Measurements from ENCODE around the gene PPP1R9B.

Gene PPP1R9B

DNA sequence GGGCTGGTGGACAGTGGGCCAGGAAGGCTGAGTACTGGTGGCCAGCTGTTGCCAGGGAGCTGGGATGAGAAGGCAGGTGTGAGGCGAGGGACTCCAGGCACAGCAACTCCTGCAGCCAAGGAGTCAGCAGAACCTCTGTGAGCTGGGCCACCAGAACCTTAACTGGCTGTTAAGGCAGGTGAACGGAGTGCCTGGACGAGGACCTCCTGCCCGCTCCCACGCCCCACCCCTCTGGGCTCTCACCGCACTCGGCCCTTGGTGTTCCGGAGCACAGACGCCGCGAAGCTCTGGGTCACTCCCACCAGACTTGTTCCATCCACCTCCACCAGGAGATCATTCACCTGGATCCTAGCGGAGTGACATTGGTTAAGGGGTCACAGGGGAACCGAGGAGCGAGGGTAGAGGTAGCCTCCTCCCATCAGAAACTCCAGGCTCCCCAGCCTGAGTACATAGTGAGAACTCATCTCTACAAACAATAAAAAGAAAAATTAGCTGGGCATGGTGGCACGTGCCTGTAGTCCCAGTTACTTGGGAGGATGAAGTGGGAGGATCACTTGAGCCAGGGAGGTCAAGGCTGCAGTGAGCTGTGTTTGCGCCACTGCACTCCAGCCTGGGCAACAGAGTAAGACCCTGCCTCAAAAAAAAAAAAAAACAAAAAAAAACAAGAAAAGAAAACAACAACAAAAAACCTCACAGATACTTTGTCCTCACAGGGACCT lies 9.3 kb downstream of the PPP1R9B start:
- DNase-seq, result no peak

- peak; percentile 82 for DNase-seq
Measured at GRCh38 chr17:50139950-50140885, 10.3 kb downstream of the PPP1R9B start.

DNA sequence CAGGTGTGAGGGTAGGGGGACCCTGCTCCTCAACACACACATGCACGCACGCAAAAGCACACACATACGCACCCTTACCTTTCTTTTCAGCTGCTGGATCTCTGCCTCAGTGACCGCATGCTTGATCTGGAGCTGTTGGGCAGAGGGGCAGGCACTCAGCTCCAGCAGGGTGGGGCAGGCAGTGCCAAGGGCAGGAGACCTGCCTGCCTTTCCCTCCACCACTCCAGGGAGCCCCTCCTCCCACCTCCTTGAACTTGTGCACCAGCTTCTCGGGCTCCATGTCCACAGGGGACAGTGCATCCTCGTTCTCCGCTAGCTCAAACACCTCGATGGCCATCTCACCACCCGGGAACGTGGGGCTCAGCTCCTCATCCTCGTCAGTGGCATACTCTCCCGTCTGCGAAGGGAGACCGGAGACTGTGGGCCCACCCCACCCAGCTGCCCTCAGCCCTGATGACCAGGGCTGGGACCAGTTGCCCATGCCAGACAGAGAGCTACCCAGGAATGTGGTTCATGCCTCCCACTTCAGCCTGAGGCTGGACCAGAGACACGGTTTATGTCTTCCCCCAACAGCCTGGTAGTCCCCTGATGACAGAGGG lies 11.2 kb downstream of the PPP1R9B start:
- no peak for DNase-seq

GRCh38 chr17:50137042-50137441 lies 13.4 kb downstream of the PPP1R9B start:
- DNase-seq, result no peak

DNA sequence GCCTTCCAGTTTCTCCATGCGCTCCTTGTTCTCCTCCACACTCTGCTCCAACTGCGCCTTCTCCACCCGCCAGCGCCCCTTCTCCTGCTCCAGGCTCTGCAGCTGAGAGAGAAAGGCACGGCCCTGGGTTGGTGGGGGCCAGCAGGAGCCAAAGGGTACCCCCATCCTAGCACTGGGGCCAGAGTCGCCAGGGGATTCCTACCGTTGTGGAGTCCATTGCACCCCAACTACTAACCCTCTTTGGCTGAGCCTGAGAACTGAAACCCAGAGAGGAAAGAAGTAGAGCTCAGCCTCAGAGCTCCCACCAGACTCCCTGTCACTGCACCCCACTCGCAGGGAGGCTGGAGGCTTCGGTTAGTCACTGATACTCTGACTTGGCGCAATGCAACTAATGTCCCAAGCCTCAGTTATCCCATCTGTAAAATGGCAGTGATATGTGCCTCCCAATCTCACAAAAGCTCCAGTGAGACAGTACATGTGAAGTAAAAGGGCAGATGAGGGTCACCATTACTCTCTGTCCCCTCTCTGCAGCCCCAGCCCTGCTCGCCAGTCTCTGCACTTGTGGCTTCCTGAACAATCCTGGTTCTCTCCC lies 14.3 kb downstream of the PPP1R9B start:
- no peak for DNase-seq

DNA sequence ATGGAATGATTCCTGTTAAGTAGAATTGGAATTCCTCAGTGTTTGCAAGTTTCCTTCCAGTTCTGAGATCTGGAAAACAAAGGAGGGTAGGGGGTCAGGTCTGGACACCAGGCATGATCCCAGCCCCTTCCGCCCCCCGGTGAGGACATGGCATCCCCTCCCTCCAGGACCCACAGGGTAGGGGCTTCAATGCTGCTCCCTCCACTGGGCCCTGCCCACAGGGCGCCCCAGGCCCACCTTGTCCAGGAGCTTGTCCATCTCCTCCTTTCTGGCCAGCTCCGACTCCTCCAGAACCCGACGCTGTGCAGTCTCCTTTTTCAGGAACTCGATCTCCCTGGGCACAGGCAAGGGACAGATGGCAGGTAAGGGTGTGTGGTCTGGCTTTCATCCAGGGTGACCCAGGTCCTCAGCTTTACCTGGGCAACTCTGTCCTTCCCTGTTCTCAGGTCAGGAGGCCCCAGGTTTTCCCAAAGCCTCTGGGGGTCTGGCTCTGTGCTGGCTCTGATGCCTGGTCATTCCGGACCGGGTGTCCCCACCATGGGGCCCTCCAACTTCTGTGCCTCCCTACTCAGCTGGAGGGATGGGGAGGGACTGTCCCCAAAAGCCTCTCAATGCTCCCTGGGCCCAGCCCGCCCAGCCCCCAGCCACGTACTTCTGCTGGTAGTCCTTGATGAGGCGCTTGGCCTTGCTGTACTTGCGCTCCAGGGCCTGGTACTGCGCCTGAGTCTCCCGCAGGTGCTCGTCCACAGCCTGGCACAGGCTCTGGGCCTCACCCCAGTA lies 15.0 kb downstream of the PPP1R9B start:
- no peak for DNase-seq

- no peak for DNase-seq
Measured at GRCh38 chr17:50134206-50135110, 16.0 kb downstream of the PPP1R9B start.

GRCh38 chr17:50133769-50134099 lies 16.7 kb downstream of the PPP1R9B start:
- no peak for DNase-seq

GRCh38 chr17:50133028-50133768 lies 17.3 kb downstream of the PPP1R9B start:
- no peak for DNase-seq

- DNase-seq, result no peak
Measured at GRCh38 chr17:50132104-50132794, 18.2 kb downstream of the PPP1R9B start.

DNA sequence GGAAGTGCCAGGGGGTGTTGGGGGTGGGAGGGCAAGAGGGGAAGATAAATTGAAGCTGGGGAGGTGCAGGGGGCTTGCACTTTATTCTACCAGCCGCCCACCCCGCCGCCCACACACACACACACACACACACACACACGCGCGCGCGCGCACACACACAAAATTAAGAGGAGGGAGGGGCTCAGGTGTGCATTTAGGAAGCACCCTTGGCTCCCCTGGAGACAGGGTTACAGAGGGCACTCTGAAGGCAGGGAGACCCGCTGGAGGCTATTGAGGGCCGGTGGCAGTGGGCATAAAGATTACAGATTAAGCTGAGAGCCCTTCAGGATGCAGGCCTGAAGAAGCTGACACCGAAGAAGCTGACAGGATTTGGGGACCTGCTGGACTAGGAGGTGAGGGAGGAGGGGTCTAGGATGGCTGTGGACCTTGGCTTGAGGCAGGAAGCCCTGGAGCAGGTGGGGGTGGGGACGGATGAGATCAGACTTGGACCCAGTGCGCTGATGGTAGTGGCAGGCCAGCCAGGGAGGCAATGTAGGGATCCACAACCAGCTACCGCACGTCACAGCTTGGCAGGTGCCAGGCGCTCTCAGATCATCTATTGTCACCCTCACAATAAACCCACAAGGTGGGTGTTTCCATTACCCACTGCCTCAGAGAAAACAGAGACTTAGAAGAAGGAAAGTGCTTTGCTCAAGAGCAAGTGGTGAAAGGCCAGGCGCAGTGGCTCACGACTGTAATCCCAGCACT lies 19.7 kb downstream of the PPP1R9B start:
- DNase-seq, result no peak

GRCh38 chr17:50129728-50130558 lies 20.5 kb downstream of the PPP1R9B start, which contains the start of gene SAMD14:
TSS of gene SAMD14 (minus strand) at chr17:50130160. CDS start at chr17:50124959, 5,201 bp downstream.
- peak; percentile 73 for DNase-seq

GRCh38 chr17:50129353-50129727 lies 21.1 kb downstream of the PPP1R9B start:
- DNase-seq, result no peak

DNA sequence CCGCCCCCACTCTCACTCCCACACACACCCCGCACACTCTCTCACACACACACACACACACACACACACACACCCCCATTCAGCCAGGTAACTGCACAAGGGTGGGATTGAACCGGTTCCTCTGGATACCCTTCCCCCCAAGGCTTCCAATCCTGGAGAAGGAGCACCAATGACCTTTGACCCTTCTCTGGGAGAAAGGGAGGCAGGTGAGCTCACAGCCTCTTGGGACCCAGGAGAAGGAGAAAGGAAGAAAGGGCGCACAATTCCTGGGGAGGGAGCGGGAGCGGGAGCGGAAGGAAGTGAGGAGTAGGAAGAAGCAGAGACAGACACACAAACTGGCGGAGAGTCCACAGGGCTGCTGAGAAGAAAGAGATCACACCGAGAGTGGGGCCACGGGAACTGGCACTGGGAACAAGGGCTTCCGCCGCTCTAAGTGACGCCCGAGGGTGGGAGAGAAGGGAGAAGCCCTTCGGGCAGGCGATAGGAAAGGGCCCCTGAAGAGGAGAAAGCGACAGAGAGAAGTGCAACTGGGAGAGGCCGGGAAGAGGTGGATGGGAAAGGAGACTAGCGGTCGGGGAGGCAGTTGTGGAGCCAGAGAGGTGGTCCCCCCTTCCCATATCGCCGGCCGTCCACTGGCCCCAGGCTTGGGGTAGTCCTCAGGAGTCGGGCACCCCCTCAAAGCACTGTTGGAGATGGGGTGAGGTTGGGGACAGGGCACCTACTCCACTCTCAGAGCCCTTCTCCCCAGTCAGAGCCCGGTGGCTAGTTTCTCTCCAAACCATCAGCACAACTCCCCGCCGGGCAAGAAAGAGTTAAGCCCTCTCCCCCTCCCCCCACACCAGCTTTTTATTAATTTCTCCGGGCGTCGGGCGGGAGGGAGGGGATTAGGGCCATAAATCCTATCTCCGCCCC lies 21.8 kb downstream of the PPP1R9B start:
- no peak for DNase-seq

DNA sequence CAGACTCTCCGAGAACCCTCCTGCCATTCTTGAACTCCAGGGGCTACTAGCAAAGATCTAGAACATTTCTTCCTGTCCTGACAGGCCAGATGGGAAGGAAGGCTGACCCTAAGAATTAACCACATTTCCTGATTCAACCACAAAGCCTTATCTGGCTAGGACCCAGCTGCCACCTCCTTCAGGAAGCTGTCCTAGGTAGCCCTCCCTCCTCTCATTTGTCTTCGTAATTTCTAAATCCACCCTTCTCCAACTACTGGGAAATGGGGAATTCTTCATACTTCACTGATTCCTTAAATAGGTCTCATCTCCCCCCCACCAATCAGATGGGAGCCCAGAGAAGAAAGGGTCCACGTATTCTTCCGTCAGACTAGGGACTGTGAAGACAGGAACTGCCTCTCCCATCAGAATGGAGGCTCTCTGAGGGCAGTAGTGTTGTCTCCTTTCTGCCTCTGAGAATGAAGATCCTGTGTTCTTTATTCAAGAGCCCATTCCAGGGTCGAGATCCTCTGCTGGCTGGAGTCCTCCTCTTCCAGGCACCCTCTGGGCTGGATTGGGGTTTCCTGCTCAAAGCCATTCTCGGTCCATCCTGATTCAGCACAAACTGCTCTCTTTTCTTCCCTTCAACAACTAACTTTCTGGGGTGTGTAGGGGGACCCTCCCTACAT lies 22.6 kb downstream of the PPP1R9B start:
- no peak for DNase-seq

DNA sequence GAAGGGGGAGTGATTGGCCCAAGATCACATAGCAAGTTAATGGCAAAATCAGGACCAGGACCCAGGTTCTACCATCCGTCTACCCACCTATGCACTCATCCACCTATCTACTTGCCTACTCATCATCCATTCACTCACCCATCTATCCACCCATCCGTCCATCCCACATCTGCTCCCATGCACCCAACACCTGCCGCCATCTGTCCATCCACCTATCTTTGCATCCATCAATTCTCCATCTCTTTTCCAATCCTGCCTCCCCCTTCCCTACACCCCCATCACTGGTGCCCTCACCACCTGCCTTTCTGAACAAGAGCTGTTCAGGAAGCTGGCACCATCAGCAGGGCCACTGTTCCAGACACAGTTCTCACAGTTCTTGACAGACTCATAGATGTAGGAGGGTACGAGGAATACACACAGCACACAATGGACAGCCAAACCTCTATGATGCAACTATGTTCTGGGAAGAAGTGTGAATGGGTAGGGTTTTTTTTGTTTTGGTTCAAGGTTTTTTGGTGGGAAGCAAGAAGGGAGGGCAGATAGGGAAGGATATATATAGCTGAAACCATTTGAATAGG lies 25.0 kb downstream of the PPP1R9B start:
- no peak for DNase-seq
